GM18508 (cell line): Measurements from ENCODE around the gene TMPRSS9.
"Not testable (repeated sequence)": the region's sequence is repeated elsewhere in the genome, so short reads cannot be mapped to it uniquely, and the experiment has no call there.

Experiments used
- ATAC-seq: cut with Tn5 transposase; IDR thresholded peaks from one replicate; pipeline ENCODE4 v1.9.1; 2021; ENCODE audit warnings: moderate number of reproducible peaks; ENCODE audit not compliant: insufficient read depth, unreplicated experiment

Gene TMPRSS9

DNA sequence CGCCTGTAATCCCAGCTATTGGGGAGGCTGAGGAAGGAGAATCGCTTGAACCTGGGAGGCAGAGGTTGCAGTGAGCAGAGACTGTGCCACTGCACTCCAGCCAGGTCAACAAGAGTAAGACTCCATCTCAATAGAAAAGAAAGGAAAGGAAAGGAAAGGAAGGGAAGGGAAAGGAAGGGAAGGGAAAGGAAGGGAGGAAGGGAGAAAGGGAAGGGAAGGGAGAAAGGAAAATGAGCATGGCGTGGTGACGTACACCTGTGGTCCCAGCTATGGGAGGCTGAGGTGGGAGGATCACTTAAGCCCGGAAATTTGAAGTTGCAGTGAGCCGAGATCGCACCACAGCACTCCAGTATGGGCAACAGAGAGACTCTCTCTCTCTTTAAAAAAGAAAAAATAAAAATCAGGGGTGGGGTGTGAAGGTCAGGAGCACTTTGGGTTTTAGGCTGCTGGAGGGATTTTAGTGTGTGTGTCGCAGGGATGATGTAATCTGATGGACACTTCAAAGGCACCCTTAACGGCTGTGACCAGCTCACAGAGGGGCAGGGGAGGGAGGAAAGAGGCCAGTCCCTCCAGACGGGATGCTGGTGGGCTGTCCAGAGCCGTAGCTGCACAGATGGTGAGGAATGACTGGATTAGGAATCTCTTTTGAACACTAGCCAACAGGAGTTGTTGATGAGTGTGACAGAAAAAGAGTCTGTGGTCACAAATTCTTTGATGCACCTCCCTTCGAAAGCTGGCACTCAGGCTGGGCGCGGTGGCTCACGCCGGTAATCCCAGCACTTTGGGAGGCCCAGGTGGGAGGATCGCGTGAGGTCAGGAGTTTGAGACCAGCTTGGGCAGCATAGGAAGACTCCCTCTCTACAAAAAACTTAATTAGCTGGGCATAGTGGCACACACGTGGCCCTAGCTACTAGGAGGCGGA is 27.6 kb downstream of the TMPRSS9 start:
- ATAC-seq, result no peak

GRCh38 chr19:2389594-2389993 is 29.5 kb downstream of the TMPRSS9 start:
- no peak for ATAC-seq

- ATAC-seq, result no peak
Observed at GRCh38 chr19:2391118-2391725, 31.2 kb downstream of the TMPRSS9 start.

- ATAC-seq, result no peak
Observed at GRCh38 chr19:2392366-2392765, 32.3 kb downstream of the TMPRSS9 start.

- not testable (repeated sequence) for ATAC-seq
Observed at GRCh38 chr19:2392899-2393298, 32.8 kb downstream of the TMPRSS9 start.

DNA sequence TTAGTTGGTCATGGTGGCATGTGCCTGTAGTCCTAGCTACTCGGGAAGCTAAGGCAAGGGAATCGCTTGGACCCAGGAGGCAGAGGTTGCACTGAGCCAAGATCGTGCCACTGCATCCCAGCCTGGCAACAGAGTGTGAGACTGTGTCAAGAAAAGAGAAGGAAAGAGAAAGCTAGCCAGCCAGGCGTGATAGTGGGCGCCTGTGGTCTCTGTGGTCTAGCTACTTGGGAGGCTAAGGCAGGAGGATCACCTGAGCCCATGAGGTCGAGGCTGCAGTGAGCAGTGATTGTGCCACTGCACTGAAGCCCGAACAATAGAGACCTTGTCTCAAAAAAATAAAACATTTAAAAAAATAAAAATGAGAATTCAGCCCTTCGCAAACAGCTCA is 34.0 kb downstream of the TMPRSS9 start:
- ATAC-seq, result no peak

DNA sequence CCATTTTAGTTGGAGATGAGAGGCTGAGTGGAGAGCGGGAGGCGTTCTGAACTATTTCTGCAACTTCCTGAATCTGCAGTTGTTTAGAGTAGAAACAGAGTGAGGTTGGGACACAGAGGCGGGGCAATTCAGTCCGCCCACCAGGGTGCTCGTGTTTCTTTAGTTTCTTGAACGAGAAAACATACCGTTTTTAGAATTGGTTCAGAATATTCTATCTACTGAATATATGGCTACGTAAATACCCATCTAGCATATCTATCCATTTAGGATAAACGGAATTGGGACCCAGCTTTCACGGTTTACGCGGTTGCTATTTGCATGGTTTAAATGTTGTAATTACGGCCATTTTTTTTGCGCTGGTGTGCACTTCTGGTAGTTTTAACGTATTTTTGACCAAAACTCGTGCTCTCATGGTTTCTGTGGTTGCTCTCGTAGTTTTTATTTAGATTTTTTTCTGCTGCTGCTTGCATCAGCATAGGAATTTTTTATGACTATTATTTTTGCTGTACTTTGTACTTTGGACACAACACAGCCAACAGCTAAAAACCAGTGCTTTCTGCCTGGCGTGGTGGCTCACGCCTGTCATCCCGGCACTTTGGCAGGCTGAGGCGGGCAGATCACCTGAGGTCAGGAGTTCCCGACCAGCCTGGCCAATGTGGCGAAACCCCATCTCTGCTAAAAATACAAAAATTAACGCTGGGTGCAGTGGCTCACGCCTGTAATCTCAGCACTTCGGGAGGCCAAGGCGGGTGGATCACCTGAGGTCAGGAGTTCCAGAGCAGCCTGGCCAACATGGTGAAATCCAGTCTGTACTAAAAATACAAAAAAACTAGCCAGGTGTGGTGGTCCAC is 34.6 kb downstream of the TMPRSS9 start:
- ATAC-seq, result no peak

GRCh38 chr19:2395293-2395829 is 35.3 kb downstream of the TMPRSS9 start:
- not testable (repeated sequence) for ATAC-seq

- ATAC-seq, result not testable (repeated sequence)
Observed at GRCh38 chr19:2397173-2397572, 37.1 kb downstream of the TMPRSS9 start.

DNA sequence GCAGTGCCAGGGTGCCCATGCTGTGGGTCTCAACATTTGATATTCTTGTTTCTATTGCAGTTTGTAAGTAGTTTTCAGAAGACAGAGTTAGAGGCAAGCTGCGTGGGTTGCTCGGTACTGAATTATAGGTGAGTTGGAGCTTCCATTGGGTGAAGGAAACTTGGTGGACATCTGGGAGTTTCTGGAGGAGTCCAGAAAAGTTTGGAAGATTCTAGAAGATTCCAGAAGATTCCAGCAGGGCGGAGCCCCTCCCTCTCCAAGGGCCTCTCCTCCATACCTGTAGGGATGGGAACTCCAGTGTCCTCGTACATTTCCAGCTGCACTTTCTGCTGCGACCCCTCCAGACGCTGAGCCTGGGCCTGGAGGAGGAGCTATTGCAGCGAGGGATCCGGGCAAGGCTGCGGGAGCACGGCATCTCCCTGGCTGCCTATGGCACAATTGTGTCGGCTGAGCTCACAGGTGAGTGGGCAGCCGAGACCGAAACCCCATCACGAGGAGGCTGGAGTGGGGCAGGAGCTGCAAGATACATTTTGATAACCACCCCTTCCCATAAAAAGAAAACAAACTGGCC is 38.8 kb downstream of the TMPRSS9 start:
- no peak for ATAC-seq

GRCh38 chr19:2399582-2399981 is 39.5 kb downstream of the TMPRSS9 start:
- ATAC-seq, result no peak

DNA sequence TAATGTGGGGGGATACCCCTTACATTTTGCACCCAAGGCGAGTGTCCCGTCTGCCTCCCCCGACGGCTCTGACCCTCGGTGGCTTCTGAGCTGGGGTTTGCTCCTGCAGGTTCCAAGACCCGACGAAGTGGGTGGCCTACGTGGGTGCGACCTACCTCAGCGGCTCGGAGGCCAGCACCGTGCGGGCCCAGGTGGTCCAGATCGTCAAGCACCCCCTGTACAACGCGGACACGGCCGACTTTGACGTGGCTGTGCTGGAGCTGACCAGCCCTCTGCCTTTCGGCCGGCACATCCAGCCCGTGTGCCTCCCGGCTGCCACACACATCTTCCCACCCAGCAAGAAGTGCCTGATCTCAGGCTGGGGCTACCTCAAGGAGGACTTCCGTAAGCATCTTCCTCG is 48.2 kb downstream of the TMPRSS9 start:
- no peak for ATAC-seq

DNA sequence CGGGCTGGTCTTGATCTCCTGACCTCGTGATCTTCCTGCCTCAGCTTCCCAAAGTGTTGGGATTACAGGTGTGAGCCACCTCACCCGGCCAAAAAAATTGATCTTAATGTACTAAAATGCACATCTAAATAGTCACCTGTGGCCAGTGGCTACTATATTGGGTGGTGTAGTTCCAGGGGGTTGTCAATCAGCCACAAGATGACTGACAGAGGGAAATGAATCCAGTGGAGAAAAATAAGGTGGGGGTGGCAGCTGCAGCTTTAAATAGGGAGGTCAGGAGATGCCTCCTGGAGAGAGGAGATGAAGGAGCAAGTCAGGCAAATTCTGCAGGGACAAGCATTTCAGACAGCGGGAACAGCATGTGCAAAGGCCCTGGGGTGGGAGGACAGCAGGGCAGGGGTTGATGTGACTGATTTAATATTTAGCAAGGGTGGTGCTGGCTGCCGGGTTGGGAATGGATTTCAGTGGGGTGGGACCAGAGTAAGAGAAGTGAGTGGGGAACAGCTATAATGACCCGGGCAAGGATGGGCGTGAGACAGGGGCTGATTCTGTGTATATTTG is 49.4 kb downstream of the TMPRSS9 start:
- no peak for ATAC-seq

GRCh38 chr19:2410023-2410422 is 50.0 kb downstream of the TMPRSS9 start:
- no peak for ATAC-seq

DNA sequence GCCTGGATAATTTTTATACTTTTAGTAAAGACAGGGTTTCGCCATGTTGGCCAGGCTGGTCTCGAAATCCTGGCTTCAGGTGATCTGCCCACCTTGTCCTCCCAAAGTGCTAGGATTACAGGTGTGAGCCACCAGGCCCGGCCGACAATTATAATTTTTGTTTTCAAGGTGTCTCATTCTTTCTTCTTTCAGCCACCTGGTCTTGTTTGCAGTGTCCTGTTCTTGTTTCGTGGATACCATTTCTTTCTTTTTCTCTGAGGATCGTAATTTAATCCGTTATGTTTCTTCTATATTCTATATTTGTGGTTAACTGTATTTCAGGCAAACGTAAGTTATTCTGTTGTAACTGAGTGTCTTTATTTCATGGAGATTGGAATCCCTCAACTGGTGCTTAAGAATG is 51.6 kb downstream of the TMPRSS9 start:
- no peak for ATAC-seq

DNA sequence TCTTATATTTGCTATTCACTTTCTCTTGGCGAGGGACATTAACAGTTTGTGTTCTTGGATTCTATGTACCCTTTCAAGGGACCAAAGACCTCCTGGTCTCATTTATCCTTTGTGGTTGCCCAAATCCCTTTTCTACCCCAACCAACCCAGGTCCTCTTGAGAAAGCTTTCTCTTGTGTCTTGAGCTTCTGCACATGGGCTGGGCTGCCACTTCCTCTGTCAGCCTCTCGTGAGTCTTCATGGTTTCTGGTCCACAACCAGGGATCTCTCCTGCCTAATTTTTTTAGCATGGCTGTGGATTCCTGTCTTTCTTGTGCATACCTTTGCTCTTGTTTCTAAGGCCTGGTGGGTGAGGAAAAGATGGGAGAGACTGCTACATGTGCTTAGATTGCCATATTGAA is 52.4 kb downstream of the TMPRSS9 start:
- ATAC-seq, result no peak

- ATAC-seq, result no peak
Observed at GRCh38 chr19:2413159-2413558, 53.1 kb downstream of the TMPRSS9 start.

DNA sequence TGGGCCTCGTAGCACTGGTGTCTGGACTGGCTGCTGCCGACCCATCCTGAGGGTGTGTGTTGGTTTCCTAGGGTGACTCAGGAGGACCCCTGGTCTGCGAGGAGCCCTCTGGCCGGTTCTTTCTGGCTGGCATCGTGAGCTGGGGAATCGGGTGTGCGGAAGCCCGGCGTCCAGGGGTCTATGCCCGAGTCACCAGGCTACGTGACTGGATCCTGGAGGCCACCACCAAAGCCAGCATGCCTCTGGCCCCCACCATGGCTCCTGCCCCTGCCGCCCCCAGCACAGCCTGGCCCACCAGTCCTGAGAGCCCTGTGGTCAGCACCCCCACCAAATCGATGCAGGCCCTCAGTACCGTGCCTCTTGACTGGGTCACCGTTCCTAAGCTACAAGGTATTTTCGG is 53.6 kb downstream of the TMPRSS9 start:
- no peak for ATAC-seq

DNA sequence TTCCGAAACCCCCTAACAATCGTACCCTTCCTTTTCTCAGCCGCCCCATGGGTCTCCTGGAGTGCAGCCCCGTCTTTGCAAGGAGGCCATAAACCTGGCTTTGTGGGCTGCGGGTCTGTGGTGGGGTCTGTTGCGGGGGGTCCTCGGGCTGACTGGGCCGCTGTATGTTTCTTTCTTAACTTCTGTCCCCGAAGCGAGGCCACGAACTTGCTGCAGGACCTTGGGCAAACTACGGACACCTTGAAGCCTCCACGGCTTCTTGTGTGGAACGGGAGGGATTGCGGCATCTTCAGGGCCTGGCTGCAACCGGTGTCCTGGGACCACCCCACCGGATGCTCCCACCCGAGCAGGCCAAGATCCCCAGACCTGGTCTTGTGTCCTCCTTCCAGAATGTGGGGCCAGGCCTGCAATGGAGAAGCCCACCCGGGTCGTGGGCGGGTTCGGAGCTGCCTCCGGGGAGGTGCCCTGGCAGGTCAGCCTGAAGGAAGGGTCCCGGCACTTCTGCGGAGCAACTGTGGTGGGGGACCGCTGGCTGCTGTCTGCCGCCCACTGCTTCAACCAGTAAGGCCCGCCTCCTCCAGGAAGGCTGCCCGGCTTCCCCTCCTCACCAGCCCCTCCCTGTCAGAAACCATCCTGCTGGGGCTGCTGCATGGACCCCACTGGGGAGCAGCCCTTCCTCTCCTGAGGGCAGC is 55.4 kb downstream of the TMPRSS9 start:
- no peak for ATAC-seq

DNA sequence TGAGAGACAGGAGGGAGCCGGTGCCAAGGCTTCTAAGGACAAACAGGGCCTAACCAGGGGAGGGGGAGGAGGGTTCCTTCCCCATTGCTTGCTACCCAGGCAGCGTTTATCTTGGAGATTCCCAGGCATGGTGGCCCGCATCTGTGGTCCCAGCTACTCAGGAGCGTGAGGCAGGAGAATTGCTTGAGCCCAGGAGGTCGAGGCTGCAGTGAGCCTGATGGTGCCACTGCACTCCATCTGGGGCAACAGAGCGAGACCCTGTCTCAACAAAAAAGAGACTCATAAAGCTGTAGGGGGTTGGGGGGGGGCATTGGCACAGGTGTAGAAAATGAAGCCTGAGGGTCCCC is 55.9 kb downstream of the TMPRSS9 start:
- no peak for ATAC-seq
